HAP-1 (cell line): ENCODE data around the gene MKLN1.

Experiments
- DNase-seq, 2 experiments: peaks; one replicate each; pipeline ENCODE4 v3.0.0-alpha.2; 2016 to 2020; ENCODE audit warnings: low spot score in 2 of 2
- H3K27me3 ChIP-seq: fragments of 250-450 bp; sonication (Bioruptor Pico); 2 replicates; pipeline ENCODE4 v1.5.1; 2020; ENCODE audit warnings: low read depth, mild to moderate bottlenecking, moderate library complexity
- H3K36me3 ChIP-seq: fragments of 250-450 bp; sonication (Bioruptor Pico); replicated peaks from 2 replicates; pipeline ENCODE4 v1.5.1; 2020; ENCODE audit warnings: mild to moderate bottlenecking
- H3K4me1 ChIP-seq: fragments of 250-450 bp; sonication (Bioruptor Pico); 2 replicates; pipeline ENCODE4 v1.5.1; 2020; ENCODE audit warnings: mild to moderate bottlenecking
- H3K4me3 ChIP-seq: fragments of 250-450 bp; sonication (Bioruptor Pico); 2 replicates; pipeline ENCODE4 v1.5.1; 2020; ENCODE audit warnings: mild to moderate bottlenecking, moderate library complexity
- H3K9me3 ChIP-seq: fragments of 250-450 bp; sonication (Bioruptor Pico); 2 replicates; pipeline ENCODE4 v1.5.1; 2020; ENCODE audit warnings: mild to moderate bottlenecking, moderate library complexity
- in situ Hi-C: fragments of 300-500 bp; cut with MboI; formaldehyde crosslinking; loops from 3 replicates; pipeline ENCODE4 v1.14.3; 2020; ENCODE audit warnings: low sequenced_read_pairs, inconsistent platforms, mixed read lengths

Gene MKLN1

DNA sequence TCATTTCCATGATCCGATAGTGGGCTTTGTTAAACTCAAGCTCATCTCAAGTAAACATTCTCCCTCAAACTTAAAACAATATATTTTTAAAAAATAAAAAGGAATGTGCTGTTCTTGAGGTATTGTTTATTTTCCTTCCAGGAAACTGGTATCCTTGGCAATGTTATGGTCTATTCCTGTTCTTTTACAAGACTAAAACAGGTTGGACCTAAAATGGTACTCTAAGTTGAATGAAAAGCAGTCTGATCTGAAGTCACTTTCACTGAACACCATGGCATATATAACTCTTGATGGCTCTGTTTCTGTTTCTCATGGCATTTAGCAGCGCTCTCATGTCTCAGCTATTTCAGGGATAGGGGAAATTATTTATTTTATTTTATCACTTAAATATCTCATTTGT, 158.7 kb downstream of the MKLN1 start:
- in situ Hi-C loops = no loop called here
- H3K4me1 ChIP-seq = no peaks in the 10 kb centered on the region
- no peak overlapping the region for H3K4me3 ChIP-seq
- no peaks in the 10 kb centered on the region for H3K9me3 ChIP-seq
- no peaks in the 10 kb centered on the region for H3K27me3 ChIP-seq
- DNase-seq = no peak
- H3K36me3 ChIP-seq = 0 out of 2 replicates have a peak, but pooled peaks cover 5% of the 10 kb centered on the region

DNA sequence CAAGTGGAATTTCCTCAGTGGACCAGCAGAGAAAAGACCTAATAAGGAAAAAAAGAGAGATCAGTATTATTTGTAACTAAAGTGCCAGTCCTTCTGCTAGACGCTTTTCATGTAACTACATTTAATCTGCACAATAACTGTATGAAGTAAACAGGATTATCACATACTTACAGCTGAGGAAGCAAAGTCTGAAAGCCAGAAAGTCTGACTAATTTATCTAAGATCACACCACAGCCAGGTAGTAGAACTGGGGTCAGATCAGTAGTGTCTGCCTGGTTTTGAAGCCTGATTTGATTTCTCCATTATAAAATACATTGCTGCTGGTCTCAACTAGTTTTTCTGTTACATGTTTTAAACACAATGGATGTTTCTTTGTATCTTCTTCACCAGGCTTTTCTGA, 159.5 kb downstream of the MKLN1 start:
- in situ Hi-C loops = no loop called here
- DNase-seq = no peak
- no peak overlapping the region for H3K4me3 ChIP-seq
- no peaks in the 10 kb centered on the region for H3K4me1 ChIP-seq
- no peaks in the 10 kb centered on the region for H3K27me3 ChIP-seq
- H3K9me3 ChIP-seq = no peaks in the 10 kb centered on the region
- H3K36me3 ChIP-seq = 0 out of 2 replicates have a peak, but pooled peaks cover 5% of the 10 kb centered on the region

DNA sequence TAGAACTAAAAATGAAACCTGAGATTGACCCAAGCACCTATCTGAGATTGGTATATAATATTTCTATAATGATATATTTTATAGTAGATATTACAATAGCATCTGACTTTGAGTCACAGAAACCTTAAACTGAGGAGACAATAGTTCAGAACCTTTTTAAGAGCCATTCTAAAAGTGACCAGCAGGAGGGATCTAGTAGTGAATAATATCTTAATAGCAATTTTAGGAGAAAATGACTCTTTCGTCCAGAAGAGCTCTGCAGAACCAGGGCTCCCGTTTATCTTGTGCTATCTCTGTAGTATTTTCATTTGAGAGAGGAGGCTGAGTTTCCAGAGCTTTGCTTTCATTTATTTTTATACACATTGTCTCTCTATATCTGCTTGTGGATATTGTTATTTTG, 160.7 kb downstream of the MKLN1 start:
- no peaks in the 10 kb centered on the region for H3K4me1 ChIP-seq
- H3K27me3 ChIP-seq = no peaks in the 10 kb centered on the region
- no peaks in the 10 kb centered on the region for H3K9me3 ChIP-seq
- no peak overlapping the region for H3K4me3 ChIP-seq
- no peak for DNase-seq
- 0 out of 2 replicates have a peak, but pooled peaks cover 5% of the 10 kb centered on the region for H3K36me3 ChIP-seq
- in situ Hi-C loops = no loop called here

DNA sequence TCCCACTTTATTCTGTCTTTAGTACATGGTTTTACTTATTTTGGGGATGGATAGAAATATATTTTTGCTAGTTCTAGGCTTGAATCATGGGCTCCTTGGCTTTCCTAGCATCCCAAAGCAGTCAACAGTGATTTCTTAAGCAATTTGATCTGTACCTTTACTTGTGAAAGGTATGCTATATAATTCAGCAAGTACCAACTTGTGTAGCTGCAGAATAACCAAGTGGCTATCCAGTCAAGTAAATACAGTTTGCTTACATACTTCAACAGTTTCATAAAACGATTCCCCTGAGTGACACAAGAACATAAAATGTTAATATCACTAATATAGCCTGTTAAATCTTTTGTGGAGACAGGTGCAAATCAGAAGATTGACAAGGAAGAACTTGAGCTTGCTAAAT, 161.5 kb downstream of the MKLN1 start:
- Histone ChIP-seq H3K4me1 (no peaks in the 10 kb centered on the region), H3K9me3 (no peaks in the 10 kb centered on the region), H3K36me3 (0 out of 2 replicates have a peak, but pooled peaks cover 5% of the 10 kb centered on the region), H3K4me3 (no peak overlapping the region), H3K27me3 (no peaks in the 10 kb centered on the region)
- in situ Hi-C loops = no loop called here
- DNase-seq = no peak

DNA sequence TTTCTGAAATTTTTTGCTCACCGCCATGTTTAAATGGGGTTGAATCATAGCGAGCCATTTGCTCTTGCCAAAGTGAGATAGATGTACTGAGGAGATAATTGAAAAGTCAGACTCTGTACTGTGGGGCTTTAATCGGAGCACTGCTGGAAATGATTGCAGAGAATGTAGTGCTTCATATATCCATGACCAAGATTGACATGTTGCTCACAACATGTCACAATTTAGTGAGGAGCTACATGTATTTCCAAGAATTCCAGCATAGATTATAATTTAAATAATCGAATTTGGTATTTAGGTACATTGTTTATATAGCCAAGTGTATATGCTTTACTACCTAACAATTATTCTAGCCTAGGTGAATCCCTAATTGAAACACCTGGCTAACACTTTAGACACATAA, 162.2 kb downstream of the MKLN1 start:
- in situ Hi-C loops = no loop called here
- no peaks in the 10 kb centered on the region for H3K9me3 ChIP-seq
- no peak for DNase-seq

GRCh38 chr7:131493081-131493480, 165.4 kb downstream of the MKLN1 start:
- Histone ChIP-seq H3K27me3 (no peaks in the 10 kb centered on the region), H3K9me3 (no peaks in the 10 kb centered on the region), H3K4me3 (no peak overlapping the region), H3K4me1 (no peaks in the 10 kb centered on the region), H3K36me3 (peaks cover 6% of the 10 kb centered on the region)
- in situ Hi-C loops = no loop called here
- DNase-seq = no peak

More for the DNA sequence above, 162.2 kb downstream of the MKLN1 start:
- H3K36me3 ChIP-seq = 0 out of 2 replicates have a peak, but pooled peaks cover 5% of the 10 kb centered on the region
- H3K4me3 ChIP-seq = no peak overlapping the region
- no peaks in the 10 kb centered on the region for H3K27me3 ChIP-seq
- H3K4me1 ChIP-seq = no peaks in the 10 kb centered on the region

GRCh38 chr7:131493581-131493980, 165.9 kb downstream of the MKLN1 start:
- in situ Hi-C loops = no loop called here
- H3K36me3 ChIP-seq = peaks cover 6% of the 10 kb centered on the region
- H3K4me3 ChIP-seq = no peak overlapping the region
- no peaks in the 10 kb centered on the region for H3K4me1 ChIP-seq
- H3K27me3 ChIP-seq = no peaks in the 10 kb centered on the region
- no peaks in the 10 kb centered on the region for H3K9me3 ChIP-seq
- no peak for DNase-seq

GRCh38 chr7:131494182-131494581, 166.5 kb downstream of the MKLN1 start:
- H3K36me3 ChIP-seq = peaks cover 7% of the 10 kb centered on the region
- no peaks in the 10 kb centered on the region for H3K4me1 ChIP-seq
- no peak for DNase-seq
- in situ Hi-C loops = no loop called here
- no peak overlapping the region for H3K4me3 ChIP-seq
- no peaks in the 10 kb centered on the region for H3K27me3 ChIP-seq
- no peaks in the 10 kb centered on the region for H3K9me3 ChIP-seq

- Histone ChIP-seq H3K4me3 (no peak overlapping the region), H3K36me3 (peaks cover 13% of the 10 kb centered on the region), H3K9me3 (no peaks in the 10 kb centered on the region), H3K27me3 (no peaks in the 10 kb centered on the region), H3K4me1 (no peaks in the 10 kb centered on the region)
- in situ Hi-C loops = no loop called here
- DNase-seq = no peak
Observed at GRCh38 chr7:131495669-131496498, 168.2 kb downstream of the MKLN1 start.

- no peaks in the 10 kb centered on the region for H3K27me3 ChIP-seq
- no peak overlapping the region for H3K4me3 ChIP-seq
- no peaks in the 10 kb centered on the region for H3K4me1 ChIP-seq
- peaks cover 13% of the 10 kb centered on the region for H3K36me3 ChIP-seq
- H3K9me3 ChIP-seq = no peaks in the 10 kb centered on the region
- DNase-seq = no peak
- in situ Hi-C loops = no loop called here
Observed at GRCh38 chr7:131497454-131497853, 169.8 kb downstream of the MKLN1 start.

DNA sequence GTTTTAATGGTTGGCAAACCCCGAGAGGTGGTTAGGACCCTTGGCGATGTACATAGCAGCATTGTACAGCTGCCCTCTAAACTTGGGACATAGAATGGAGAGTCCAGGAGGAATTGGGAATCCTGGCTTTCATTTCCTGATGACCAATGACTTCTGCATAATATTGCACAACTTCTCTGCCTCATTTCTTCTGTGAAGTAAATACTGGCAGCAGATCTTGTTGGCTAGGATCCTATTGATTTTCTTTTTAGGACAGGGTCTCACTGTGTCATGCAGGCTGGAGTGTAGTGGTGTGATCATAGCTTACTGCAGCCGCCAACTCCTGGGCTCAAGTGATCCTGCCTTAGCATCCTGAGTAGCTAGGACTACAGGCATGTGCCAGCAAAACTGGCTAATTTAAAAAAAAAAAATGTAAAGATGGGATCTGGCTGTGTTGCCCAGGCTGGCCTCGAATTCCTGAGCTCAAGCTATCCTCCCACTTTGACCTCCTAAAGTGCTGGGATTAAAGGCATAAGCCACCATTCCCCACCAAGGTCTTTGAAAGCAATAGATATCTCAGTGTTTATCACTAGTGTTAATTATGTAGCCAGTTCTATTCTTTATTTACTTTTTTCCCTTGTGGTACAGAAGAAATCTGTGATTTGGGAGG, 170.7 kb downstream of the MKLN1 start:
- Histone ChIP-seq H3K27me3 (no peaks in the 10 kb centered on the region), H3K4me3 (no peak overlapping the region), H3K36me3 (peaks cover 17% of the 10 kb centered on the region), H3K4me1 (no peaks in the 10 kb centered on the region), H3K9me3 (no peaks in the 10 kb centered on the region)
- in situ Hi-C loops = no loop called here
- no peak for DNase-seq

- in situ Hi-C loops = no loop called here
- H3K27me3 ChIP-seq = no peaks in the 10 kb centered on the region
- H3K36me3 ChIP-seq = peaks cover 32% of the 10 kb centered on the region
Observed at GRCh38 chr7:131499801-131500200, 172.1 kb downstream of the MKLN1 start.

GRCh38 chr7:131500357-131500756, 172.7 kb downstream of the MKLN1 start:
- H3K9me3 ChIP-seq = no peaks in the 10 kb centered on the region
- in situ Hi-C loops = no loop called here
- DNase-seq = no peak
- H3K4me1 ChIP-seq = no peaks in the 10 kb centered on the region
- no peaks in the 10 kb centered on the region for H3K27me3 ChIP-seq
- H3K4me3 ChIP-seq = no peak overlapping the region
- peaks cover 37% of the 10 kb centered on the region for H3K36me3 ChIP-seq

More at GRCh38 chr7:131499801-131500200, 172.1 kb downstream of the MKLN1 start:
- H3K4me1 ChIP-seq = no peaks in the 10 kb centered on the region
- DNase-seq = no peak
- H3K9me3 ChIP-seq = no peaks in the 10 kb centered on the region
- no peak overlapping the region for H3K4me3 ChIP-seq

- in situ Hi-C loops = no loop called here
- Histone ChIP-seq H3K36me3 (peaks cover 47% of the 10 kb centered on the region), H3K27me3 (no peaks in the 10 kb centered on the region), H3K9me3 (no peaks in the 10 kb centered on the region), H3K4me3 (no peak overlapping the region), H3K4me1 (no peaks in the 10 kb centered on the region)
- no peak for DNase-seq
Observed at GRCh38 chr7:131501422-131501821, 173.7 kb downstream of the MKLN1 start.
